ENCODE results near the gene TMEM95. TPM values are rescaled to one million over a fixed set of nuclear protein-coding genes. Genes with fewer than 3 reads are reported as not detected.

The TMEM95 gene
- total and polyA plus RNA-seq, 4 donors: not detected

- Histone ChIP-seq H3K4me1 (ENCODE audit: control insufficient read depth in 4 of 4, insufficient read depth in 4 of 4, low read length in 3 of 4) (peaks cover 7 to 14% (median 10%) of the 10 kb centered on the region in 4 donors), H3K4me3 (ENCODE audit: low read depth in 1 of 3, low read length in 3 of 3) (no peak overlapping the region), H3K27ac (ENCODE audit: low read depth in 1 of 2, low read length in 2 of 2) (no peak overlapping the region), H3K27me3 (ENCODE audit: control insufficient read depth in 4 of 4, insufficient read depth in 4 of 4, low read length in 3 of 4) (no peaks in the 10 kb centered on the region), H3K36me3 (ENCODE audit: control insufficient read depth in 4 of 4, insufficient read depth in 3 of 4, low read depth in 1 of 4, low read length in 3 of 4) (peaks cover 8 to 60% (median 25%) of the 10 kb centered on the region in 4 donors), H3K9ac (ENCODE audit: low read depth in 1 of 2, low read length in 2 of 2) (no peak overlapping the region), H3K9me3 (ENCODE audit: control insufficient read depth in 4 of 4, low read length in 3 of 4) (no peaks in the 10 kb centered on the region)
- peak; percentile 77 for DNase-seq (ENCODE audit: low spot score)
- 76% methylated on average over 39 of the region's 39 CpGs for WGBS
- TF ChIP-seq HNF4G (IDR thresholded peaks at IDR 0.05) (no peak), JUND (IDR thresholded peaks at IDR 0.05) (no peak), NR2F2 (IDR thresholded peaks at IDR 0.05) (no peak)
- TF ChIP-seq, protein P1, sequence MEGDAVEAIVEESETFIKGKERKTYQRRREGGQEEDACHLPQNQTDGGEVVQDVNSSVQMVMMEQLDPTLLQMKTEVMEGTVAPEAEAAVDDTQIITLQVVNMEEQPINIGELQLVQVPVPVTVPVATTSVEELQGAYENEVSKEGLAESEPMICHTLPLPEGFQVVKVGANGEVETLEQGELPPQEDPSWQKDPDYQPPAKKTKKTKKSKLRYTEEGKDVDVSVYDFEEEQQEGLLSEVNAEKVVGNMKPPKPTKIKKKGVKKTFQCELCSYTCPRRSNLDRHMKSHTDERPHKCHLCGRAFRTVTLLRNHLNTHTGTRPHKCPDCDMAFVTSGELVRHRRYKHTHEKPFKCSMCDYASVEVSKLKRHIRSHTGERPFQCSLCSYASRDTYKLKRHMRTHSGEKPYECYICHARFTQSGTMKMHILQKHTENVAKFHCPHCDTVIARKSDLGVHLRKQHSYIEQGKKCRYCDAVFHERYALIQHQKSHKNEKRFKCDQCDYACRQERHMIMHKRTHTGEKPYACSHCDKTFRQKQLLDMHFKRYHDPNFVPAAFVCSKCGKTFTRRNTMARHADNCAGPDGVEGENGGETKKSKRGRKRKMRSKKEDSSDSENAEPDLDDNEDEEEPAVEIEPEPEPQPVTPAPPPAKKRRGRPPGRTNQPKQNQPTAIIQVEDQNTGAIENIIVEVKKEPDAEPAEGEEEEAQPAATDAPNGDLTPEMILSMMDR (IDR thresholded peaks at IDR 0.05; ENCODE audit: low read depth, low read length, missing input control): peak; percentile 55
These were observed 31.1 kb upstream of the TMEM95 start for GRCh38 chr17:7323731-7324437.

DNA sequence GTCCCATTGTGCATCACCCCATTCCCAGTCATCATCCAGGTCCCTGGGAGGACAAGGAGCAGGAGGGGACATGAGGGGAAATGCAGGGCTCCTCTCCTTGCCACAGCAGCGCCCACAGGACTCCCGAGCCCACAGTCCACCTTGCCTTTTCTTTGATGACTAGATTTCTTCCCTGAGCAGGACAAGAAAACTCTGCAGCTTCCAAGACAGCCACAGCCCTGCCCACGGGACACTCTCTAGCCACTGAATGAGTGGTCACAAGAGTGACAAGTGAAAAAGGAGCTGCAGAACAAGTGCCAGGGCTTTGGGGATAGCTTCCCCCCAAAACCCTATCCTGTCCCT lies 30.5 kb upstream of the TMEM95 start:
- Histone ChIP-seq H3K9me3 (ENCODE audit: control insufficient read depth in 4 of 4, low read length in 3 of 4) (no peaks in the 10 kb centered on the region), H3K27ac (ENCODE audit: low read depth in 1 of 2, low read length in 2 of 2) (no peak overlapping the region), H3K9ac (ENCODE audit: low read depth in 1 of 2, low read length in 2 of 2) (no peak overlapping the region), H3K27me3 (ENCODE audit: control insufficient read depth in 4 of 4, insufficient read depth in 4 of 4, low read length in 3 of 4) (no peaks in the 10 kb centered on the region), H3K4me1 (ENCODE audit: control insufficient read depth in 4 of 4, insufficient read depth in 4 of 4, low read length in 3 of 4) (peaks cover 7 to 14% (median 10%) of the 10 kb centered on the region in 4 donors), H3K4me3 (ENCODE audit: low read depth in 1 of 3, low read length in 3 of 3) (no peak overlapping the region), H3K36me3 (ENCODE audit: control insufficient read depth in 4 of 4, insufficient read depth in 3 of 4, low read depth in 1 of 4, low read length in 3 of 4) (peaks cover 6 to 57% (median 24%) of the 10 kb centered on the region in 4 donors)
- TF ChIP-seq SP1 (IDR thresholded peaks at IDR 0.05) (no peak), FOXA1 (IDR thresholded peaks at IDR 0.05) (no peak), YY1 (IDR thresholded peaks at IDR 0.05) (no peak), EGR1 (IDR thresholded peaks at IDR 0.05; ENCODE audit: low read depth in 2 of 2) (no peak), HNF4G (IDR thresholded peaks at IDR 0.05) (no peak), FOXA2 (IDR thresholded peaks at IDR 0.05) (no peak), HNF4A (conservative IDR thresholded peaks at IDR 0.05) (no peak), NR2F2 (IDR thresholded peaks at IDR 0.05) (no peak), JUND (IDR thresholded peaks at IDR 0.05) (no peak), RAD21 (IDR thresholded peaks at IDR 0.05) (no peak), RXRA (IDR thresholded peaks at IDR 0.05) (no peak), TAF1 (conservative IDR thresholded peaks at IDR 0.05) (no peak)
- TF ChIP-seq, protein P2, sequence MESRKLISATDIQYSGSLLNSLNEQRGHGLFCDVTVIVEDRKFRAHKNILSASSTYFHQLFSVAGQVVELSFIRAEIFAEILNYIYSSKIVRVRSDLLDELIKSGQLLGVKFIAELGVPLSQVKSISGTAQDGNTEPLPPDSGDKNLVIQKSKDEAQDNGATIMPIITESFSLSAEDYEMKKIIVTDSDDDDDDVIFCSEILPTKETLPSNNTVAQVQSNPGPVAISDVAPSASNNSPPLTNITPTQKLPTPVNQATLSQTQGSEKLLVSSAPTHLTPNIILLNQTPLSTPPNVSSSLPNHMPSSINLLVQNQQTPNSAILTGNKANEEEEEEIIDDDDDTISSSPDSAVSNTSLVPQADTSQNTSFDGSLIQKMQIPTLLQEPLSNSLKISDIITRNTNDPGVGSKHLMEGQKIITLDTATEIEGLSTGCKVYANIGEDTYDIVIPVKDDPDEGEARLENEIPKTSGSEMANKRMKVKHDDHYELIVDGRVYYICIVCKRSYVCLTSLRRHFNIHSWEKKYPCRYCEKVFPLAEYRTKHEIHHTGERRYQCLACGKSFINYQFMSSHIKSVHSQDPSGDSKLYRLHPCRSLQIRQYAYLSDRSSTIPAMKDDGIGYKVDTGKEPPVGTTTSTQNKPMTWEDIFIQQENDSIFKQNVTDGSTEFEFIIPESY (IDR thresholded peaks at IDR 0.05): no peak
- TF ChIP-seq, protein P3, sequence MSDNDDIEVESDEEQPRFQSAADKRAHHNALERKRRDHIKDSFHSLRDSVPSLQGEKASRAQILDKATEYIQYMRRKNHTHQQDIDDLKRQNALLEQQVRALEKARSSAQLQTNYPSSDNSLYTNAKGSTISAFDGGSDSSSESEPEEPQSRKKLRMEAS (IDR thresholded peaks at IDR 0.05): no peak
- TF ChIP-seq, protein P4, sequence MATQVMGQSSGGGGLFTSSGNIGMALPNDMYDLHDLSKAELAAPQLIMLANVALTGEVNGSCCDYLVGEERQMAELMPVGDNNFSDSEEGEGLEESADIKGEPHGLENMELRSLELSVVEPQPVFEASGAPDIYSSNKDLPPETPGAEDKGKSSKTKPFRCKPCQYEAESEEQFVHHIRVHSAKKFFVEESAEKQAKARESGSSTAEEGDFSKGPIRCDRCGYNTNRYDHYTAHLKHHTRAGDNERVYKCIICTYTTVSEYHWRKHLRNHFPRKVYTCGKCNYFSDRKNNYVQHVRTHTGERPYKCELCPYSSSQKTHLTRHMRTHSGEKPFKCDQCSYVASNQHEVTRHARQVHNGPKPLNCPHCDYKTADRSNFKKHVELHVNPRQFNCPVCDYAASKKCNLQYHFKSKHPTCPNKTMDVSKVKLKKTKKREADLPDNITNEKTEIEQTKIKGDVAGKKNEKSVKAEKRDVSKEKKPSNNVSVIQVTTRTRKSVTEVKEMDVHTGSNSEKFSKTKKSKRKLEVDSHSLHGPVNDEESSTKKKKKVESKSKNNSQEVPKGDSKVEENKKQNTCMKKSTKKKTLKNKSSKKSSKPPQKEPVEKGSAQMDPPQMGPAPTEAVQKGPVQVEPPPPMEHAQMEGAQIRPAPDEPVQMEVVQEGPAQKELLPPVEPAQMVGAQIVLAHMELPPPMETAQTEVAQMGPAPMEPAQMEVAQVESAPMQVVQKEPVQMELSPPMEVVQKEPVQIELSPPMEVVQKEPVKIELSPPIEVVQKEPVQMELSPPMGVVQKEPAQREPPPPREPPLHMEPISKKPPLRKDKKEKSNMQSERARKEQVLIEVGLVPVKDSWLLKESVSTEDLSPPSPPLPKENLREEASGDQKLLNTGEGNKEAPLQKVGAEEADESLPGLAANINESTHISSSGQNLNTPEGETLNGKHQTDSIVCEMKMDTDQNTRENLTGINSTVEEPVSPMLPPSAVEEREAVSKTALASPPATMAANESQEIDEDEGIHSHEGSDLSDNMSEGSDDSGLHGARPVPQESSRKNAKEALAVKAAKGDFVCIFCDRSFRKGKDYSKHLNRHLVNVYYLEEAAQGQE (IDR thresholded peaks at IDR 0.05): no peak
- 92% methylated on average over 3 of the region's 3 CpGs for WGBS
- no peak for DNase-seq (ENCODE audit: low spot score)
